GM19351 (cell line): ENCODE data around the gene DSE.

Experiments
- ATAC-seq: cut with Tn5 transposase; IDR thresholded peaks from one replicate; pipeline ENCODE4 v1.9.1; 2021; ENCODE audit warnings: mild to moderate bottlenecking, moderate library complexity; ENCODE audit not compliant: unreplicated experiment

The DSE gene

DNA sequence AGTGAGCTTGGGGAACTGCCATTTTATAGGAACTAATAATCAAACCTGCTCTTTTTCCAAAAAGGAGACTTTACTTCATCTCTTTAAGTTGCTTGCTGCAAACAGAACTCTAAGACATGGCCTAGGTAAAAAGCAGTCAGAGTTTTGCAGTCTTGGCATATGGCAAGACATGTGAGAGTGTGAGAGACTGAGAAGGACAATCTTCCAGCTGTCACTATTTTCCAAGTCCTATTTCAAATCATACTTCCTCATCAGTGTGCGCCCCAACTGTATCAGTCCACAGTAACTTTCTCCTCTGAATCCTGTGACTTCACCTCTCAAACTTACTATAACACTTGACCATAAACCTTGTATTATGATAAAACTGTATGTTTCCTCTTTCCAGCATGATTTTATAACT is 100.8 kb downstream of the DSE start:
- no peak for ATAC-seq

DNA sequence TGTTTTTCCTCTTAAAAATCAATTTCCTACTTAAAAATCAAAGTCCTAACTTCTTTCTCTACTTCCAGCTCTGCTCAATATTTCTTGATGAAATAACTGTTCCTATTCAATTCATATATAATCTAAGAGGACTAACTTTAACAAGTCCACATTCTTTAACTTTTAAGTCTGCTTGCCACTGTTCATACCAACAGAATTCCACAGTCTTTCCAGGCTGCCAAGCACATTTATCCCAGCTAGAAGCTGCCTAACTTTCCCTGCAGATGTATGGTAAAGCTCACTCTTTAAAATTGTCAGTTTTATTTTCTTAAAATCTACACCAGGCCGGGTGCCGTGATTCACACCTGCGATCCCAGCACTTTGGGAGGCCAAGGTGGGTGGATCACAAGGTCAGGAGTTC is 102.0 kb downstream of the DSE start:
- ATAC-seq, result no peak

DNA sequence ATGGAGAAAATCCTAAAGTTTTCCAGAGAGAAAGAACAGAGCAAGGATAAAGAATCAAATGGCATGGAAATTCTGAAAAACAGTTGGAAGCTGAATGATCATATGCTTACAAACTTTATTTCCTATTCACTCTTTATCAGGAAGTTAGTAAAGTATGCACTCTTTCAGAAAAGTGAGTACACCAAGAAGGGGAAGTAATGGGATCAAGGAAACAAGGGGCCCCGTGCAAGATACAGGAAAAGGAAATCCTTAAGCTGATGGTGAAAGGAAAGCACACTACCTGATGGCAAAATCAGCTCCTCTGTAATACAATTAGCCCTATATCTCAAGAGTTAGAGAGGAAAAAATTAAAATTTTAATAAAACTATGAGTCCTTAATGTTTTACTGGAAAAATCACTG is 104.4 kb downstream of the DSE start:
- ATAC-seq, result no peak

DNA sequence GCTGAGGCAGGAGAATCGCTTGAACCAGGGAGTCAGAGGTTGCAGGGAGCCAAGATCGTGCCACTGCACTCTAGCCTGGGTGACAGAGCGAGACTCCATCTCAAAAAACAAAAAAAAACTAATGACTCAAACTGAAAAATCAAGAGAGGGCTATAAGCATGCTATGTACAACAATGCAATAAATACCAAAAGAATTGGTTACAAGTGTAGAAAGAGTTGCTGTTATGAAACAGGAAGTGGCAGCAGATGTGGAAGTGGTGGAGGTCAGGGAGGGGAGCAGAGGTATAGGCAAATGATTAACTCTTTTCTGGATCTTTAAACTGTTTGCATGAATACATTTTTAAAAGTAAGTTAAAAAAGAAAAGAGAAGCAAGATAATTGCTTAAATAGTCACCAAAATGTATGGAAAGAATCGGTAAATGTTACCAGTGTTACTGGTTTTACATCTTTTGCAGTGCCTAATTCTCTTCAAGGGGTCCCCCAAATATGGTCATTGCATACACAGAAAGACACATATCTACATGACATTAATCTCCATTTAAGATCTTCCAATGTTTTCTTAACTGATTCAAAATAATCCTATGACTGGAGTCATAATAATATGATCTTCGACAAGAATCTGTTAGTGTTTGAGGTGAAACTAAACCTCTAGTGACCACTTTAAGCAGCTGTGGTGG is 105.4 kb downstream of the DSE start:
- ATAC-seq, result peak; percentile 100

DNA sequence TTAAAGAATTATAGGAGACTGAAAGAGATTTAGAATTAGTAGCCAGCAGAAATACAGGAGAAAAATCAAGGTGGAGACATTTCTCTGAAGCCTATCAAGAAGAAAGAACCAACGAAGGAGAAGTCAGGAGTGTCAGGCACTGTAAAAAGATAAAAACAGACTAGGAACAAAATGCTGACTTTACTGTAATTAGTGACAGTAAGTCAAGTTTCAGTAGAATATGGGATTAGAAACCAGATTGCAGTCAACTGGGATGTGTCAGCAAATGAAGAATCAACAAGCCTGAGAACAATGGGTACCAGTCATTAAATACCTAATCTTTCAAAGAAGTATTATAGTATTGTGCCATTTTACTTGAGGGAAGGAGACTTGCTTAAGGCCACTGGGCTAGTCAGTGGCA is 112.0 kb downstream of the DSE start:
- no peak for ATAC-seq

DNA sequence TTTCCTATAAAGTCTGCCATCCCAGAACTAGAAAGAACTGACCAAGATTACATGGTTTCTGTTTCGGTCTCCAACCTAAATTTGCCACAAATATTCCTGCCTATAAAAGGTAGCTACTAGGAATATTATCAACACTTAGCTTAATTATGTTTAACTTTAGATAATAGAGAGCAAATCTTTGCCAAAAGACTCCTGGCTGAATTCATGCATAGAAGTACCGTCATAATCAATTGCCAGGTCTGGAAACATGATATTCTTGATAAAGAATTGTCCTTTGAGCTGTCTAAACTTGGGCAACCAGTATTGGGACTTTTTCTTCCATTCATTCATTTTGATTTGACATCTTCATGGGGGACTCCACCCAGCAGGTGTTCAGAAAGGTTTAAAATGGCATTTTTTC is 112.9 kb downstream of the DSE start:
- no peak for ATAC-seq

DNA sequence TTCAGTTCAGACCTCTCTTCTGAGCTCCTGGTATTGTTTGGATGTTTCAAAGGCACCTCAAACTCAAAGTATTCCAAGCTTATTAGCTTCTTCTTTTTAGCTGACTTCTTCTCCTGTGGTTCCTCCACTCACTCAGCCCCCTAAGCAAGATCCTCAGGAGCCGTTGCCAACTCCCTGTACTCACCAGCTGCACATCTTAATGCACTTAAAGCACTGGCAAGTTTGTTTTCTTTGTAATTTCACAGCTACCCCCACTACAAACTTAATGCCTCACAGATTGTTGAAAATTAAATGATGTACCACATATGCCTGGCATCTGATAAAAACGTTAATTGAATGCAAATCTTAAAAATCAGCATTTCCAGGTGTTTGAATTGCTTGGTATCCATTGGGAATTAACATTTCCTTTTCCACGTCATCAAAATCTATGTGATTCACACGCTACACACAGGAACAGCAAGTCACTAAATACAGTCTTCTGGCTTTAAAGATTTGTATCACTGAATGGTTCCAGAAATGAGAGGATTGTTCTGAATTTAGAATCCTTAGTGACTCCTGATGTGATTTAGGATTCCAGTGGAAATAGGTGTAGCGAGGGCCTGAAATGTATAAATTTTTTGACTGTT is 114.9 kb downstream of the DSE start:
- no peak for ATAC-seq

DNA sequence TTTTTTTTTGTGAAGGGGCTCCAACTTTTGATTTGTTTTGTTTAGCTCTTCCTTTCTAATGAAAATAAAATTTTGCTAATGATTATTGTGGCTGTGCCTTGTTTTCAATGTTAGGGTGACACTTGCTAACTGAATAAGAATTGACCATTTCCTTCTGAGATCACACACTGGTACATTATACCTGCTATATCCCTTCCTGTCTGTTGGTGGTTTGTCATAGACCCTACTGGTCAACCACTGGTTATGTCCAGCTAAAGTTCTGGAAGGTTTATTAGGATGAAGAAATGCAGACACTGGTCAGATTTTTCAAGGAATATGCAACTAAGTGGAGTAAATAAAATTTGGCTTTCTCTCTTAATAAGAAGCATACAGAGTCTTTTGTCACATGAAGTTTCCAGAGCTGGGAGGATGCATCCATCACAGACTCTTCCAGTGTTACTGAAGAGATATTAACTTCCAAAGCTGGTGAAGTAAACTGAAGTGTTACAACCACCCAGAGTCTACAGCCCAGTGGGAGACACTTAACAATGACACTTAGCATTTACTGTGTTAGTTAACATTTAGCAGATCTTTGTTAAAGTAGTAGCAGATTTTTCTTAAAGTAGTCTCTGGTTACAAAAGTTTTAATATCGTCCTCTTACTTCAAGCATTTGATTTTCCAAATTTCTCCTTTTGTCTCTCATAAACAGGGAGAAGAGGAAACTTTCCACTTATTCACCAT is 121.0 kb downstream of the DSE start:
- ATAC-seq, result no peak

DNA sequence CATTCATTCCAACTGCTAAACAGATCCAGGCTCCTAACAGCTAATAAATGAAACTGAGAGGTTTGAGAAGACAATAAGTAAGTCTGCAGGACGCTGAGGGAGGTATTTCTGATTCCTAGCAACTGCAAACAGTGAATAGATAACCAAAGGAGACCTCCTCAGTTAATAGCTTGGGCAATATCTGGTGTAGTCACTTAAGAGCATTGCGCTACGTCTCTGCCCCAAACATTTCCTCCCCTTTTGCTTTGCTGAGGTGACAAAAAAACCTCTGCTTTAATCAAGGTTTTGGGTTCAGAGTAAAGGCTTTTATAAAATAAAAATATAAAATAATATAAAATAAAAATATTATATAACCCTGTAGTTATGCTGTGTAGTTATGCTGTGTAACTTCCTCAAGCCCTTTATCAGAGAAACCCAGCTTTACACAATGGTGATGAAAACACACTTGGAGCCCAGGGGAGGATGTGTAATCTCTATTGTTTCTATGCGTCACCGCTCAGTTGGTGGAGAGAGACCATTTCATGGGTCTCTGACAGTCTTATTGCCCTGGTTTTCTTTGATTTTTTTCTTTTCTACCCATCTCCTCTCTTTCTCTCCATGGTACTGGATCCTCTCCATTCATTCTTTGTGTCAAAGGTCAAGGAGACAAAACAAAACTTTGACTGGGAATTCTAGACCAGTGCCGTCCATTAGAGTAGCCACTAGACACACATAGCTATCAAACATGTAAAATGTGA is 121.8 kb downstream of the DSE start:
- ATAC-seq, result no peak
